ENCODE data around the gene HK2. TPM values are rescaled to one million over a fixed set of nuclear protein-coding genes. Genes with fewer than 3 reads are reported as not detected.

Gene HK2
- total RNA-seq, 2 donors from 2014 or later = 8.7 to 114 TPM

- intact Hi-C loops (cut with DNase I) = no loop called here
- H3K27ac ChIP-seq = no peak overlapping the region
- DNase-seq (ENCODE audit: low spot score) = no peak
- 94% methylated on average over 4 of the region's 4 CpGs for whole genome bisulfite sequencing
- no peaks in the 10 kb centered on the region for H3K4me1 ChIP-seq (replicated peaks)
- no peak overlapping the region for H3K4me3 ChIP-seq
- H3K9me3 ChIP-seq = no peaks in the 10 kb centered on the region
- H3K27me3 ChIP-seq (replicated peaks; ENCODE audit: insufficient read depth) = no peaks in the 10 kb centered on the region
- TF ChIP-seq POLR2A (IDR thresholded peaks at IDR 0.05) (no peak), POLR2AphosphoS5 (IDR thresholded peaks at IDR 0.05) (no peak), CTCF (IDR thresholded peaks at IDR 0.05) (no peak)
- H3K36me3 ChIP-seq = no peaks in the 10 kb centered on the region
Observed at GRCh38 chr2:74857215-74857614, 23.3 kb downstream of the HK2 start.

GRCh38 chr2:74857725-74858124 lies 23.8 kb downstream of the HK2 start:
- no peak overlapping the region for H3K4me3 ChIP-seq
- no peak overlapping the region for H3K27ac ChIP-seq
- no peaks in the 10 kb centered on the region for H3K36me3 ChIP-seq
- H3K27me3 ChIP-seq (replicated peaks; ENCODE audit: insufficient read depth) = no peaks in the 10 kb centered on the region
- WGBS = 93% methylated on average over 8 of the region's 8 CpGs
- no peaks in the 10 kb centered on the region for H3K9me3 ChIP-seq
- H3K4me1 ChIP-seq (replicated peaks) = no peaks in the 10 kb centered on the region
- intact Hi-C loops (cut with DNase I) = no loop called here
- no peak for TF ChIP-seq CTCF (IDR thresholded peaks at IDR 0.05)
- TF ChIP-seq POLR2AphosphoS5 (IDR thresholded peaks at IDR 0.05) = no peak
- no peak for TF ChIP-seq POLR2A (IDR thresholded peaks at IDR 0.05)
- no peak for DNase-seq (ENCODE audit: low spot score)

GRCh38 chr2:74858281-74858680 lies 24.4 kb downstream of the HK2 start:
- no peak for TF ChIP-seq POLR2AphosphoS5 (IDR thresholded peaks at IDR 0.05)
- TF ChIP-seq CTCF (IDR thresholded peaks at IDR 0.05) = no peak
- TF ChIP-seq POLR2A (IDR thresholded peaks at IDR 0.05) = no peak
- Histone ChIP-seq H3K27me3 (replicated peaks; ENCODE audit: insufficient read depth) (no peaks in the 10 kb centered on the region), H3K36me3 (no peaks in the 10 kb centered on the region)

GRCh38 chr2:74860079-74860478 lies 26.2 kb downstream of the HK2 start:
- Histone ChIP-seq H3K9me3 (no peaks in the 10 kb centered on the region), H3K36me3 (no peaks in the 10 kb centered on the region), H3K27me3 (replicated peaks; ENCODE audit: insufficient read depth) (no peaks in the 10 kb centered on the region), H3K27ac (no peak overlapping the region), H3K4me3 (no peak overlapping the region), H3K4me1 (replicated peaks) (no peaks in the 10 kb centered on the region)
- TF ChIP-seq CTCF (IDR thresholded peaks at IDR 0.05) = no peak
- no peak for TF ChIP-seq POLR2A (IDR thresholded peaks at IDR 0.05)
- TF ChIP-seq POLR2AphosphoS5 (IDR thresholded peaks at IDR 0.05) = no peak
- no peak for DNase-seq (ENCODE audit: low spot score)
- WGBS = 96% methylated on average over 3 of the region's 3 CpGs
- intact Hi-C loops (cut with DNase I) = no loop called here

More at GRCh38 chr2:74858281-74858680, 24.4 kb downstream of the HK2 start:
- Histone ChIP-seq H3K4me3 (no peak overlapping the region), H3K9me3 (no peaks in the 10 kb centered on the region), H3K4me1 (replicated peaks) (no peaks in the 10 kb centered on the region), H3K27ac (no peak overlapping the region)
- intact Hi-C loops (cut with DNase I) = no loop called here
- no peak for DNase-seq (ENCODE audit: low spot score)
- WGBS = 85% methylated on average over 3 of the region's 3 CpGs

- intact Hi-C loops (cut with DNase I) = no loop called here
- H3K36me3 ChIP-seq = no peaks in the 10 kb centered on the region
- TF ChIP-seq CTCF (IDR thresholded peaks at IDR 0.05) (no peak), POLR2A (IDR thresholded peaks at IDR 0.05) (no peak), POLR2AphosphoS5 (IDR thresholded peaks at IDR 0.05) (no peak)
- 51% methylated on average over 3 of the region's 3 CpGs for WGBS
- H3K27ac ChIP-seq = no peak overlapping the region
- no peaks in the 10 kb centered on the region for H3K4me1 ChIP-seq (replicated peaks)
- DNase-seq (ENCODE audit: low spot score) = no peak
- H3K9me3 ChIP-seq = no peaks in the 10 kb centered on the region
- no peaks in the 10 kb centered on the region for H3K27me3 ChIP-seq (replicated peaks; ENCODE audit: insufficient read depth)
- no peak overlapping the region for H3K4me3 ChIP-seq
Observed at GRCh38 chr2:74860521-74860920, 26.6 kb downstream of the HK2 start.

Measured in prostate gland (tissue), 2 donors.